Measurements from ENCODE around the gene BEND6. TPM values are rescaled to one million over a fixed set of nuclear protein-coding genes. Genes with fewer than 3 reads are reported as not detected.

Gene BEND6
- total RNA-seq, 1 experiment from 2014 or later: 1.4 TPM

GRCh38 chr6:56933650-56934049 lies 21.3 kb upstream of the BEND6 start:
- no peak for DNase-seq
- Histone ChIP-seq H3K14ac (ENCODE audit: insufficient read depth, low read length) (no peak overlapping the region), H3K27me3 (ENCODE audit: insufficient read depth, low read length) (no peaks in the 10 kb centered on the region), H3K4ac (ENCODE audit: low read depth, low read length) (no peak overlapping the region), H3K56ac (ENCODE audit: insufficient read length, low read depth, low read length) (no peak overlapping the region), H3K27ac (ENCODE audit: insufficient read length, low read depth, low read length) (no peak overlapping the region), H3K9me3 (ENCODE audit: control insufficient read depth, low read depth, low read length) (no peaks in the 10 kb centered on the region), H3K4me2 (ENCODE audit: insufficient read depth, insufficient read length, low read length) (no peak overlapping the region), H2BK12ac (ENCODE audit: insufficient read length, low read depth, low read length) (no peak overlapping the region), H2BK15ac (ENCODE audit: low read depth, low read length) (no peak overlapping the region), H2BK120ac (ENCODE audit: low read depth, low read length, poor library complexity, severe bottlenecking) (no peak overlapping the region), H3K79me1 (ENCODE audit: insufficient read depth, low read depth, low read length, poor library complexity, severe bottlenecking) (no peaks in the 10 kb centered on the region), H2BK5ac (ENCODE audit: insufficient read length, low read length) (no peak overlapping the region), H2AK5ac (ENCODE audit: insufficient read length, low read length) (no peak overlapping the region), H3T11ph (ENCODE audit: low read length) (no peak overlapping the region), H2AFZ (ENCODE audit: low read length) (no peak overlapping the region), H3K18ac (ENCODE audit: insufficient read length, low read depth, low read length) (no peak overlapping the region), H3K4me1 (ENCODE audit: insufficient read depth, low read length) (no peaks in the 10 kb centered on the region; the same call in 1 of the 2 replicates), H3K9ac (ENCODE audit: extremely low read depth, insufficient read length, low read length) (no peak overlapping the region), H4K8ac (replicated peaks; ENCODE audit: insufficient read length, low read depth, low read length) (no peak overlapping the region), H3K79me2 (ENCODE audit: insufficient read depth, low read length) (no peaks in the 10 kb centered on the region), H4K5ac (ENCODE audit: insufficient read length, low read depth, low read length) (no peak overlapping the region), H4K91ac (ENCODE audit: insufficient read length, low read depth, low read length) (no peak overlapping the region), H4K20me1 (ENCODE audit: control insufficient read depth, insufficient read depth, insufficient read length) (no peaks in the 10 kb centered on the region), H2BK20ac (ENCODE audit: low read depth, low read length, poor library complexity, severe bottlenecking) (no peak overlapping the region), H3K23me2 (ENCODE audit: insufficient read length, low read depth, low read length, poor library complexity, severe bottlenecking) (no peaks in the 10 kb centered on the region), H3K23ac (ENCODE audit: insufficient read length, low read depth, low read length) (no peak overlapping the region)
- WGBS (ENCODE audit: extremely low coverage, insufficient read length, low lambda C conversion rate): no CpG with 5 or more reads among the region's 1 CpG
- Mint-ChIP-seq H3K36me3 (ENCODE audit: insufficient read depth in 1 of 3, low read depth in 3 of 3) (no peaks in the 10 kb centered on the region), H3K27me3 (ENCODE audit: low read depth) (no peaks in the 10 kb centered on the region), H3K4me3 (no peak overlapping the region), H3K27ac (no peak overlapping the region), H3K9me3 (no peaks in the 10 kb centered on the region), H3K4me1 (no peaks in the 10 kb centered on the region; a peak in 1 of 4 replicates)
- no peak for TF ChIP-seq CTCF (conservative IDR thresholded peaks at IDR 0.05)
